ENCODE data around the gene C7orf33. TPM values are rescaled to one million over a fixed set of nuclear protein-coding genes. Genes with fewer than 3 reads are reported as not detected.

Gene C7orf33
- total RNA-seq, 4 donors from 2014 or later = not detected

DNA sequence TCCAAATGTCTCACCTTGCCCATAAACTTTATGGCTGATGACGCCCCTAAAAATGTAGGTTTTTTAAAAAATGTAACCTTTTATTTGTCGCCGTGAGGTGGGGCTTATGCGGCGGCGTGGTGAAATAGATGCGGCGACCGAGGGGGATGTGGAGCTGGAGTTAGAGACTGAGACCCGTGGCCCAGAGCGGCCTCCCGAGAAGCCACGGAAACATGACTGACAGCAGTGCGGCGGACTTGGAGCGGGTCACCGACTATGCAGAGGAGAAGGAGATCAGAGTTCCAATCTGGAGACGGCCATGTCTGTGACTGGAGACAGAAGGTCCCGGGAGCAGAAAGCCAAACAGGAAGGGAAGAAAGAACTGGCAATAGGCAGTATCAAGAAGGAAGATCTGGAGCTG lies 46.5 kb downstream of the C7orf33 start:
- TF ChIP-seq POLR2A (IDR thresholded peaks at IDR 0.05) = no peak
- TF ChIP-seq, protein P1, sequence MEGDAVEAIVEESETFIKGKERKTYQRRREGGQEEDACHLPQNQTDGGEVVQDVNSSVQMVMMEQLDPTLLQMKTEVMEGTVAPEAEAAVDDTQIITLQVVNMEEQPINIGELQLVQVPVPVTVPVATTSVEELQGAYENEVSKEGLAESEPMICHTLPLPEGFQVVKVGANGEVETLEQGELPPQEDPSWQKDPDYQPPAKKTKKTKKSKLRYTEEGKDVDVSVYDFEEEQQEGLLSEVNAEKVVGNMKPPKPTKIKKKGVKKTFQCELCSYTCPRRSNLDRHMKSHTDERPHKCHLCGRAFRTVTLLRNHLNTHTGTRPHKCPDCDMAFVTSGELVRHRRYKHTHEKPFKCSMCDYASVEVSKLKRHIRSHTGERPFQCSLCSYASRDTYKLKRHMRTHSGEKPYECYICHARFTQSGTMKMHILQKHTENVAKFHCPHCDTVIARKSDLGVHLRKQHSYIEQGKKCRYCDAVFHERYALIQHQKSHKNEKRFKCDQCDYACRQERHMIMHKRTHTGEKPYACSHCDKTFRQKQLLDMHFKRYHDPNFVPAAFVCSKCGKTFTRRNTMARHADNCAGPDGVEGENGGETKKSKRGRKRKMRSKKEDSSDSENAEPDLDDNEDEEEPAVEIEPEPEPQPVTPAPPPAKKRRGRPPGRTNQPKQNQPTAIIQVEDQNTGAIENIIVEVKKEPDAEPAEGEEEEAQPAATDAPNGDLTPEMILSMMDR (IDR thresholded peaks at IDR 0.05) = no peak

DNA sequence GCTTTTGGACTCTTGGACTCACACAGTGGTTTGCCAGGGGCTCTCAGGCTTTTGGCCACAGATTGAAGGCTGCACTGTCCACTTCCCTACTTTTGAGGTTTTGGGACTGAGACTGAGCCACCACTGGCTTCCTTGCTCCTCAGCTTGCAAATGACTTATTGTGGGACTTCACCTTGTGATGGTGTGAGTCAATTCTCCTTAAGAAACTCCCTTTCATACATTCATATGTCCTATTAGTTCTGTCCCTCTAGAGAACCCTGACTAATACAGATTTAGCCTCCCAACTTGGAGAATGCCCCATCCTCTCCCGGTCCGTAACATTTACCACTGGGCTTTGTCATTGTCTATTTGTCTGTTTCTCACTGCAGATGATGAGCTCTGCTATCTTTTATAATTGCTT lies 55.3 kb downstream of the C7orf33 start:
- TF ChIP-seq, protein P1 (IDR thresholded peaks at IDR 0.05) = no peak
- TF ChIP-seq POLR2A (IDR thresholded peaks at IDR 0.05) = no peak
- DNase-seq = no peak
- no peak overlapping the region for H3K27ac ChIP-seq
- intact Hi-C loops (cut with DNase I; ENCODE audit: low total_unique reads) = no loop called here
- no peaks in the 10 kb centered on the region for H3K9me3 ChIP-seq
- no peaks in the 10 kb centered on the region for H3K36me3 ChIP-seq
- H3K27me3 ChIP-seq = no peaks in the 10 kb centered on the region
- H3K4me3 ChIP-seq = no peak overlapping the region
- H3K4me1 ChIP-seq = no peaks in the 10 kb centered on the region

More for the DNA sequence above, 46.5 kb downstream of the C7orf33 start:
- intact Hi-C loops (cut with DNase I; ENCODE audit: low total_unique reads) = no loop called here
- no peak overlapping the region for H3K27ac ChIP-seq
- H3K4me3 ChIP-seq = no peak overlapping the region
- H3K9me3 ChIP-seq = no peaks in the 10 kb centered on the region
- no peak for DNase-seq
- no peaks in the 10 kb centered on the region for H3K36me3 ChIP-seq
- H3K27me3 ChIP-seq = no peaks in the 10 kb centered on the region
- no peaks in the 10 kb centered on the region for H3K4me1 ChIP-seq

DNA sequence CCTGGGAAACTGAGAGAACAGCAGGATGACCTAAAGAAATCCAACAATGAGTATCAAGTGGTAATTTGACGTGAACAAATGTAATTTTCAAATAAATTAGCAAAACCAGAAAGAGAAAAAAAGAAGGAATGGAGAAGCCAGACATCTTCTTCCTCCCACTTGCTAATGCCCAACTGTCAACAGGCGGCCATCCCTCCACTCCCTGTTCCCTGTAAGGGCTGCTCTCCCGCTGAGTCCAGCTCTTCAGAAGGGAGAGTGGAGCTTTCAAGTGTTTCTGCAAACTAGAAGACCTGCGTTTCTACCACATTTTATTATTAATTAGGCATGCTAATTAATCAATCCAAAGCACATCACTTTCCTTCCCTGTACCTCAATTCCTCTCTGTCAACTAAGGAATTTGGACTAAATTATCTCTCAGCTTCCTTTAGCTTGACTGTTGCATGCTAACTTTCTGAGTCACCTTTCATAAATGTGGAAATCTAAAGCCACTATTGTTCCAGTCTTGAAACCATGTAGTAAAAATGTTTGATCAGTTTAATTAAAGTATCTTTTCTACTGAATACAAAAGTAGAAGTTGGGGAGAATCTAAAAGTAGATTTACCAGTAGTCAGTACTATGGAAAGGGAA lies 59.8 kb downstream of the C7orf33 start:
- Histone ChIP-seq H3K4me3 (no peak overlapping the region), H3K27me3 (no peaks in the 10 kb centered on the region), H3K9me3 (no peaks in the 10 kb centered on the region), H3K27ac (no peak overlapping the region), H3K36me3 (no peaks in the 10 kb centered on the region), H3K4me1 (no peaks in the 10 kb centered on the region)
- no peak for DNase-seq
- TF ChIP-seq POLR2A (IDR thresholded peaks at IDR 0.05) = no peak
- TF ChIP-seq, protein P1 (IDR thresholded peaks at IDR 0.05) = no peak
- intact Hi-C loops (cut with DNase I; ENCODE audit: low total_unique reads) = no loop called here

DNA sequence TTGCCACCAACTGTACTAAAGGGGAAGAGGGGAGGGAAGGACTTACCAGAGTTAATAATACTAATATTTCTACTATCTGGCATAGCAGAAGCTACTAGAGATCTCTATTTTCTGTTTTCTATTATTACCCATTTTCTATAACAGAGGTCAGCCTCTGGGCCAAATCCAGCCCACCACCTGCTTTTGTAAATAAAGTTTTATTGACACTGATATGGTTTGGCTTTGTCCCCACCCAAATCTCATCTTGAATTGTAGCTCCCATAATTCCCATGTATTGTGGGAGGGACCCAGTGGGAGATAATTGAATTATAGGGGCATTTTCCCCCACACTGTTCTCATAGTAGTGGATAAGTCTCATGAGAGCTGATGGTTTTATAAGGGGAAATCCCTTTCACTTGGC lies 62.2 kb downstream of the C7orf33 start:
- DNase-seq = no peak
- Histone ChIP-seq H3K4me1 (no peaks in the 10 kb centered on the region), H3K36me3 (no peaks in the 10 kb centered on the region), H3K27ac (no peak overlapping the region), H3K4me3 (no peak overlapping the region), H3K27me3 (no peaks in the 10 kb centered on the region), H3K9me3 (no peaks in the 10 kb centered on the region)
- TF ChIP-seq, protein P1 (IDR thresholded peaks at IDR 0.05) = no peak
- TF ChIP-seq POLR2A (IDR thresholded peaks at IDR 0.05) = no peak
- intact Hi-C loops (cut with DNase I; ENCODE audit: low total_unique reads) = no loop called here

GRCh38 chr7:148657929-148658328 lies 67.4 kb downstream of the C7orf33 start:
- H3K27ac ChIP-seq = no peak overlapping the region
- no peaks in the 10 kb centered on the region for H3K36me3 ChIP-seq
- no peaks in the 10 kb centered on the region for H3K27me3 ChIP-seq
- no peak overlapping the region for H3K4me3 ChIP-seq
- intact Hi-C loops (cut with DNase I; ENCODE audit: low total_unique reads) = no loop called here
- H3K9me3 ChIP-seq = no peaks in the 10 kb centered on the region
- no peak for DNase-seq
- no peak for TF ChIP-seq POLR2A (IDR thresholded peaks at IDR 0.05)
- TF ChIP-seq, protein P1 (IDR thresholded peaks at IDR 0.05) = no peak
- no peaks in the 10 kb centered on the region for H3K4me1 ChIP-seq
